K562 (cell line): ENCODE data around the gene SCAP. TPM values are rescaled to one million over a fixed set of nuclear protein-coding genes. Genes with fewer than 3 reads are reported as not detected.
A peak's percentile ranks its signal among the peaks of the same experiment; 100 is the strongest.

Experiments used
- AFF1 ChIP-seq, 2 experiments: fragments of 450-650 bp; IDR thresholded peaks; 2 replicates each; pipeline ENCODE4 v1.6.1; 2018; ENCODE audit warnings: mild to moderate bottlenecking in 2 of 2, low read depth in 1 of 2; ENCODE audit not compliant: partially characterized antibody in 2 of 2
- ATF2 ChIP-seq: sonication (generic); formaldehyde crosslinking; IDR thresholded peaks from 2 replicates; pipeline ENCODE4 v1.8.1; 2022; ENCODE audit warnings: missing genetic modification reagents
- DNMT1 ChIP-seq: fragments of 450-650 bp; IDR thresholded peaks from 2 replicates; pipeline ENCODE4 v1.6.1; 2016; ENCODE audit warnings: antibody characterized with exemption, mild to moderate bottlenecking
- HNRNPL ChIP-seq: fragments of 200-400 bp; formaldehyde crosslinking; IDR thresholded peaks from 2 replicates; pipeline ENCODE4 v1.6.1; 2017; ENCODE audit warnings: low read depth, mild to moderate bottlenecking, low read length
- ILF3 ChIP-seq: fragments of 450-650 bp; IDR thresholded peaks from 2 replicates; pipeline ENCODE4 v1.6.1; 2018; ENCODE audit warnings: antibody characterized with exemption, mild to moderate bottlenecking, moderate library complexity, borderline replicate concordance
- MYC ChIP-seq, 2 experiments: fragments of 250-450 bp in 1 of 2; sonication (Bioruptor Pico) in 1 of 2; IDR thresholded peaks; 2 replicates each; pipeline versions ENCODE4 v1.5.1 to v1.6.1; 2012 to 2021; ENCODE audit warnings: low read depth in 2 of 2, borderline replicate concordance in 1 of 2, improper control_type of control experiment in 1 of 2, low read length in 1 of 2, mild to moderate bottlenecking in 1 of 2, moderate library complexity in 1 of 2
- NFYB ChIP-seq: IDR thresholded peaks from 2 replicates; pipeline ENCODE4 v1.6.1; 2011; ENCODE audit warnings: mild to moderate bottlenecking, moderate library complexity; ENCODE audit not compliant: insufficient read length; ENCODE audit errors: extremely low read depth
- NUFIP1 ChIP-seq: fragments of 450-650 bp; IDR thresholded peaks from 2 replicates; pipeline ENCODE4 v1.6.1; 2018; ENCODE audit not compliant: partially characterized antibody
- PCBP2 ChIP-seq: fragments of 200-400 bp; formaldehyde crosslinking; IDR thresholded peaks from 2 replicates; pipeline ENCODE4 v1.6.1; 2018; ENCODE audit warnings: low read length, low read depth, mild to moderate bottlenecking, moderate library complexity; ENCODE audit not compliant: poor library complexity, severe bottlenecking
- PML ChIP-seq: IDR thresholded peaks from 2 replicates; pipeline ENCODE4 v1.6.1; 2012; ENCODE audit warnings: low read length, inconsistent platforms
- RBM15 ChIP-seq: fragments of 200-400 bp; formaldehyde crosslinking; IDR thresholded peaks from 2 replicates; pipeline ENCODE4 v1.6.1; 2018; ENCODE audit warnings: mild to moderate bottlenecking, low read length, moderate library complexity; ENCODE audit not compliant: insufficient read depth
- RFX1 ChIP-seq: fragments of 450-650 bp; IDR thresholded peaks from 2 replicates; pipeline ENCODE4 v1.6.1; 2016; ENCODE audit warnings: mild to moderate bottlenecking, moderate library complexity
- TBL1XR1 ChIP-seq, 2 experiments: IDR thresholded peaks; 2 replicates each; pipeline ENCODE4 v1.6.1; 2012; ENCODE audit warnings: improper control_type of control experiment in 2 of 2, low read length in 2 of 2, mild to moderate bottlenecking in 1 of 2
- TFE3 ChIP-seq: fragments of 450-650 bp; formaldehyde crosslinking; IDR thresholded peaks from 2 replicates; pipeline ENCODE4 v1.4.0; 2020; ENCODE audit warnings: mild to moderate bottlenecking, mixed read lengths
- YY1 ChIP-seq, 3 experiments: IDR thresholded peaks; 2 replicates each; pipeline ENCODE4 v1.6.1; 2011; ENCODE audit warnings: low read length in 2 of 3, mild to moderate bottlenecking in 2 of 3, moderate library complexity in 2 of 3, borderline replicate concordance in 1 of 3, control low read depth in 1 of 3, low read depth in 1 of 3; ENCODE audit not compliant: insufficient read depth in 3 of 3, insufficient replicate concordance in 2 of 3, control insufficient read depth in 1 of 3, insufficient read length in 1 of 3; ENCODE audit errors: extremely low read depth in 1 of 3
- ZKSCAN8 ChIP-seq: fragments of 200-800 bp; sonication (Bioruptor generic); IDR thresholded peaks from 2 replicates; pipeline ENCODE4 v1.6.1; 2016; ENCODE audit warnings: missing genetic modification characterization, missing compliant biosample characterization
- ZNF133 ChIP-seq: fragments of 250-450 bp; sonication (Bioruptor Pico); IDR thresholded peaks from 2 replicates; pipeline ENCODE4 v1.4.0; 2020; ENCODE audit warnings: mild to moderate bottlenecking
- ZNF212 ChIP-seq: fragments of 450-650 bp; formaldehyde crosslinking; IDR thresholded peaks from 2 replicates; pipeline ENCODE4 v1.4.0; 2020; ENCODE audit warnings: mild to moderate bottlenecking
- ZNF316 ChIP-seq: fragments of 450-650 bp; IDR thresholded peaks from 2 replicates; pipeline ENCODE4 v1.6.1; 2016
- polyA plus RNA-seq, 8 experiments: library from polyadenylated mRNA; depleted of rRNA in 4 of 8; stranded (reverse) in 5 of 8; unstranded in 3 of 8; fragments of >200 nt; fragmentation: Nextera tagmentation in 2 of 8; fragmentation: Illumina TruSeq in 1 of 8; extraction: Ambion mirVana in 2 of 8; extraction: Trizol in 1 of 8; gene quantifications; 2 replicates each; pipeline versions ENCODE4 v1.2.1 to v1.2.3, GENCODE V29; 2011 to 2014; ENCODE audit warnings: inconsistent platforms in 1 of 8, missing spikeins in 1 of 8
- total RNA-seq, 7 experiments: library from RNA; depleted of rRNA in 6 of 7; stranded (reverse); fragments of >200 nt in 6 of 7; fragmentation: Illumina TruSeq in 2 of 7; extraction: Trizol in 2 of 7; gene quantifications; 2 replicates each; pipeline versions ENCODE4 v1.2.1 to v1.2.3, GENCODE V29; 2011 to 2021; ENCODE audit warnings: low replicate concordance in 1 of 7

Gene SCAP
- total and polyA plus RNA-seq, 9 of the 15 experiments (the other 6 are each of a cell fraction or from before 2014, with no cell fraction given): 2.6 to 104 (median 37.8) TPM

- no peak for TF ChIP-seq ILF3
- TF ChIP-seq AFF1 (IDR thresholded peaks at IDR 0.05; ENCODE audit: low read depth in 1 of 2, partially characterized antibody in 2 of 2): peak in 1 of 2 experiments; percentile 69
- TF ChIP-seq RFX1: no peak
- TF ChIP-seq ZNF316: no peak
- TF ChIP-seq ZKSCAN8 (CRISPR knock-in tag): no peak
- no peak for TF ChIP-seq TFE3 (CRISPR knock-in tag)
- TF ChIP-seq YY1 (IDR thresholded peaks at IDR 0.05; ENCODE audit: borderline replicate concordance in 1 of 3, control insufficient read depth in 1 of 3, extremely low read depth in 1 of 3, insufficient read depth in 3 of 3, insufficient read length in 1 of 3, insufficient replicate concordance in 2 of 3, low read depth in 1 of 3, low read length in 2 of 3): peak in 2 of 3 experiments; percentile 40 to 52
- TF ChIP-seq TBL1XR1 (IDR thresholded peaks at IDR 0.05; ENCODE audit: low read length in 2 of 2): peak in 1 of 2 experiments; percentile 29; a peak in 2 of 4 replicates
- TF ChIP-seq ZNF212 (CRISPR knock-in tag): no peak
- 0 out of 2 replicates have a peak, but pooled peaks have one; percentile 23 for TF ChIP-seq PML
- TF ChIP-seq ZNF133 (CRISPR knock-in tag): no peak
- TF ChIP-seq HNRNPL: no peak
- TF ChIP-seq DNMT1: no peak
- no peak for TF ChIP-seq NUFIP1
- no peak for TF ChIP-seq NFYB
- no peak for TF ChIP-seq ATF2 (CRISPR knock-in tag)
- no peak for TF ChIP-seq PCBP2
- no peak for TF ChIP-seq RBM15
- TF ChIP-seq MYC (IDR thresholded peaks at IDR 0.05; ENCODE audit: low read depth, low read length): peak; percentile 99
- peak; percentile 51; the same call in 1 of the 2 replicates for TF ChIP-seq MYC (CRISPR knock-in tag; IDR thresholded peaks at IDR 0.05; ENCODE audit: borderline replicate concordance, low read depth)
Measured at GRCh38 chr3:47522082-47522987, 46.6 kb upstream of the SCAP start (continued).
